Activated T-cell treated with anti-CD3 and anti-CD28 coated beads for 24 hours (primary cell): ENCODE data around the gene MYD88.
"Not testable (repeated sequence)": the region's sequence is repeated elsewhere in the genome, so short reads cannot be mapped to it uniquely, and the experiment has no call there.

Experiments used
- DNase-seq: peaks from one replicate; pipeline ENCODE4 v3.0.0-alpha.2; 2020; ENCODE audit warnings: low read depth

Gene MYD88

DNA sequence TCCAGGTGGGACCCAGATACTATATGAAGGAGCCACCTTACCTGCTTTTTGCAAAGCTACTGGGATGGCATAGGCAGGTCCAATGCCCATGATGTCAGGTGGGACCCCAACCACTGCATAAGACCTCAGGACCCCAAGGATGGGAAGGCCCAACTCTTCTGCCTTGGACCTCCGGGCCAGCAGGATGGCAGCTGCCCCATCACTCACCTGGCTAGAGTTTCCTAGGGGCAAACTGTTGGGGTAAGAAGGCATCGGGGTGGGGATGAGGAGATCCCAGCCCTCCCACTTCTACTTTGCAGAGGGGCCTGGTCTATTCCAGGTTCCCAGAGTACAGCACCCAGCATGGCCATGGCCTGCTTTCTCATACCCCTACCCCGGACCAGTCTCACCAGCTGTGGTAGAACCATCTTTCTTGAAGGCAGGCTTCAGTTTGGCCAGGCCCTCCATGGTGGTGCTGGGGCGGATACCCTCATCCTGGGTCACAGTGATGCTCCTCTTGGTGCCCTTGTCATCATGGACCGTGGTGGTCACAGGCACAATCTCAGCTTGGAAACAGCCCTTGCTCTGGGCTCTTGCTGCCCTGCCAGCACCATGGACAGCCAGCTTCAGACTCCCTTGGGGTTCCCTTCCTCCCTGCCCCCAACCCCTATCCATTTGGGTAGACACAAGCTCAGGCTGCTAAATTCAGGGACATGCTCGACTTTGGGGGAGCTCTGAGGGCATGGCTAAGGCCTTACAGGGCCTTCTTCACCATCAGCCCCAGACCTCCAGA, 12.2 kb upstream of the MYD88 start:
- no peak for DNase-seq

DNA sequence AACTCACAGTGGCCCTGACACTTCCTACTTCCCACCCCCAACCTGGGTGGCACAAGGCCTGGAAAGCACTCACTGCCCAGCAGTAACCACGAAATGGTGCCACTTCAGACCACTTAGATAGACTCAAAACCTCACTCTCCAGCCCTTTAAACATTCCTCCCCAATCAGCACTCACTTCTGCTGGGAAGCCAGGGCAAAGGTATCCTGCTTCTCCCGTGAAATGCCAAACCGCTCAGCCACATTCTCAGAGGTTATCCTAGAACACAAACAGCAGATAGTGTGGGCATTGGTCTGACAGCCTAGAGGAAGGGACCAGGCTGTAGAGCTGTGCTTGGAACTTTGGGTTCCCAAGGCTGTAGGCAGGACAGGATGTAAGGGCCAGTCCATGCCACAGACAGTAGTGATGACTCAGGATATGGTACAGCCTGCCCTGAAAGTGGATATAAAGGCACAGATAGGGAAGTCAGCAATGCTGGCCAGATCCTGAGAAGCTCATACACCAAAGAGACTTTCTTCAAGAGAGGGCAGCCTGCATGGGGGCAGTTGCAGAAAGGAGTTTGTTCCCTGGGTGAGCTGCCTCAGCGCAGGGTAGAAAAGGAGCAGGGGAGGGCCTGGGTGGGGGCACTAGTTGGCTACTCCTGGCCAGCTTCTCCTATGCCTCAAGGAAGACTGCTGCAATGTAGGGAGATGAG, 10.7 kb upstream of the MYD88 start:
- no peak for DNase-seq

DNA sequence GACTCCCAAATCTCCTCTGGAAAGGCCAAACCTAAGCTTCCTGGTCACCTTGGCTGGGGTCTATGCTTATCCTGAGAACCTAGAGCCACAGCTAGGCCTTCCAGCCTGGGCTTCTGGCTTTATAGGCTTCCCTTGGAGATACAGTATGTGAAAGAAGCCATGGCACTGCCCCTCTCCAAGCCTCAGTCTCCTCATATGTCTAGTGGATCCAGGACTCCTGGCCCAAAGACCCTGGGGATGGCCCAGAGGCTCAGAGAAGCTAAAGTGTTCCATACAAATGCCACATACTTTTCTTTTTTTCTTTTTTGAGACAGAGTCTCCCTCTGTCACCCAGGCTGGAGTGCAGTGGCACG, 10.2 kb upstream of the MYD88 start:
- no peak for DNase-seq

- DNase-seq, result no peak
Measured at GRCh38 chr3:38129058-38129457, 9.4 kb upstream of the MYD88 start.

- no peak for DNase-seq
Measured at GRCh38 chr3:38130631-38131065, 7.8 kb upstream of the MYD88 start.

GRCh38 chr3:38131621-38132369, 6.7 kb upstream of the MYD88 start:
- no peak for DNase-seq

DNA sequence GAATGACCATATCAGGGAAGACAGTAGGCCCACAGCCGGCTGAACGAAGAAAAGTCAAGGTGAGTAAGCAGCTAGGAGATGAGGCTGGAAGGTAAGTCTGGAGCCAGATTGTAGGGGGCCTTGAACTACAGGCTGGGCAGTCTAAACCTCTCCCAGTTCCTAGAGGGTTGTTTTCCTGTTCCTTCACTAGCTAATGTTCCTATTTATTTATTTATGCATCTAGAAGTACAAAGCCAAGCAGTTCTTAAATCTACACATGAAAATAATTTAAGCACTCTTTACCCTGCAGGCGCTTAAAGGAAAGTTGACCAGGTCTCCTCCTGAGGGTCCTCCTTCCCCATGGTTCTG, 5.3 kb upstream of the MYD88 start:
- no peak for DNase-seq

- DNase-seq, result no peak
Measured at GRCh38 chr3:38133557-38134405, 4.7 kb upstream of the MYD88 start.

GRCh38 chr3:38134517-38135143, 3.8 kb upstream of the MYD88 start:
- DNase-seq, result not testable (repeated sequence)

GRCh38 chr3:38135621-38136277, 2.7 kb upstream of the MYD88 start:
- DNase-seq, result not testable (repeated sequence)

DNA sequence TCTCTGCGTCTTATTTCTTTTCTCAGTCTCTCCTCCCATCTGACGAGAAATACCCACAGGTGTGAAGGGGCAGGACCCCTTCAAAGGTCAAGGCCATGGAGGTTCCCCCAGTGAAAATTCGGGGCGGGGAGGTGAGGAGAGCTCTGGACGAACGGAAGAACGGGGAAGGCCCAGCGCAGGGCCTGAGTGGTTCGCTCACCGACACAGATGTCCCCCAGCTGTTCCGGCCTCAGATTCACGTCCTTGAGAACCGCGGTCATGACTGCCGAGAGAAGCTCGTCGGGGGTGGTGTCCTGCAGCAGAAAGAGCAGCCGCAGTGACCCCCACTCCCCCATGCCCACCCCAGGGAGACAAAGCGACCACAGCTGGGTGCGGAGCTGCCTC, 2.1 kb upstream of the MYD88 start:
- DNase-seq, result no peak

DNA sequence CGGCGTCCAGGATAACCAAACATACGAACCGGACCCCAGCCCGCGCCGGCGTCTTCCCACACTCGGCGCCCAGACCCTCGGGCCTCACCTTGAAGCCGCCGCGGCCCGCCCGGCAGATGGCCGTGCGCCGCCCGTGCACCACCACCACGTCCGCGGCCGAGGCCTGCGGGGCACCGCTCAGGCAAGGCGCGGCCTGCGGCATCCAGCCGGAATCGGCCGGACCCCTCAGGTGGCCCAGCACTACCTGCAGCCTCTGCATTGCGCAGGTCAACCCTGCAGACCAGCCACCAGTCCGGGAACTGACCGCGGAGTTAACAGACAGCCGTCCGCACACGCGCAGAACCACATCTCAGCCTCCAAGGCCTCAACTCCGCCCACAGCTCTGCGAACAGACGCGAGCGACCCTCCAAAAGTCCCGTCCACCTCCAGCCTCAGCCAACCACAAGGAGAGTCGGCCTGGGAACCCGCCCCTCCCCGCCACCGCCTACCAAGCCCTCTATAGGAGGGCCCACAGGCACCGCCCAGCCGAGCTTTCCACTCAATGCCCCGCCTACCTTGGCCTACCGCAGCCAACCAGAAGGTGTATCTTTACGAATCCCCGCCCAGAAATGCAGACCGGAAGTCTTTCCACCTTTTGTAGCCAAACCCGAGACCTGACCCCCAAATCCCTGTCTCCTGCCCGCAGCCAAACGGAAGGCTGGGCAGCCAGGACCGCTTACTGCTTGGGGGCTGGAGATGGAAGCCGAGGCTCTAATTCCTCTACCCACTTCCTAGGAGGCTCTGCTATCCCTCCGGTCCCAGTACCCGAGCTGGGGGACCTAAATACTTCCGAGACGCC, 1.5 kb upstream of the MYD88 start, which contains the start of gene ACAA1:
TSS of gene ACAA1 (minus strand) at position 351 of the 838 bp plus-strand sequence. CDS start at position 259, 92 bp downstream.
- peak; percentile 98 for DNase-seq

- DNase-seq, result no peak
Measured at GRCh38 chr3:38137615-38138348, 679 bp upstream of the MYD88 start.

DNA sequence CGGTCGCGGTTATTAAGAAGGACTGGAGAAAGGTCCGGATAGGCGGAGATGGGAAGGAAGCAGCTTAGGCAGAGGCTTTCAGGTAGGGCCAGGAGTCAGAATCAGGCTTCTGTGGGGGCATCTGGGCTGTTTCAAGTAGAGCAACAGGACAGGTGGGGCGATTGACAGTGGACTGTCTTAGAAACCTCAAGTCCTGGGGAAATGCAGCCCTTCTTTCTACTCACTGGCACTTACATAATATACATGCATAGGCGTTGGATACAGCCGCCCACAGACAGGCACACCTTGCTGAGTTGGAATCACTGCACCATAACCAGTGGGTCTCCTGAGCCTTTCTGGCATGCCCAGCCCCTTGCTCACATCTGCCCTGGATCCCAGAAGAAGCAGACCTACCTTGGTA, 730 bp downstream of the MYD88 start:
- DNase-seq, result no peak

DNA sequence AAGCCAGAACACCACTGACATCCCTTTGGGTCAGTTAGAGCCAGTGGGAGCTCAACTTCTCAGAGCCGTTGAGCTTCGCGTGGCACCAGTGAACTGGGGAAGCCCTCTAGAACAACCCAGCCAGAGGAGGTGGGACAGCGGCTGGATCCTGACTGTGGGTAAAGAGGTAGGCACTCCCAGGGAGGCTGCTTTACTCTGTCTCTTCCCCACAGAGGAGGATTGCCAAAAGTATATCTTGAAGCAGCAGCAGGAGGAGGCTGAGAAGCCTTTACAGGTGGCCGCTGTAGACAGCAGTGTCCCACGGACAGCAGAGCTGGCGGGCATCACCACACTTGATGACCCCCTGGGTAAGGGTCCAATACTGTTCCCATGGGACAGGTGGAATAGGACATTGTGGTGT, 1.2 kb downstream of the MYD88 start:
- DNase-seq, result no peak

DNA sequence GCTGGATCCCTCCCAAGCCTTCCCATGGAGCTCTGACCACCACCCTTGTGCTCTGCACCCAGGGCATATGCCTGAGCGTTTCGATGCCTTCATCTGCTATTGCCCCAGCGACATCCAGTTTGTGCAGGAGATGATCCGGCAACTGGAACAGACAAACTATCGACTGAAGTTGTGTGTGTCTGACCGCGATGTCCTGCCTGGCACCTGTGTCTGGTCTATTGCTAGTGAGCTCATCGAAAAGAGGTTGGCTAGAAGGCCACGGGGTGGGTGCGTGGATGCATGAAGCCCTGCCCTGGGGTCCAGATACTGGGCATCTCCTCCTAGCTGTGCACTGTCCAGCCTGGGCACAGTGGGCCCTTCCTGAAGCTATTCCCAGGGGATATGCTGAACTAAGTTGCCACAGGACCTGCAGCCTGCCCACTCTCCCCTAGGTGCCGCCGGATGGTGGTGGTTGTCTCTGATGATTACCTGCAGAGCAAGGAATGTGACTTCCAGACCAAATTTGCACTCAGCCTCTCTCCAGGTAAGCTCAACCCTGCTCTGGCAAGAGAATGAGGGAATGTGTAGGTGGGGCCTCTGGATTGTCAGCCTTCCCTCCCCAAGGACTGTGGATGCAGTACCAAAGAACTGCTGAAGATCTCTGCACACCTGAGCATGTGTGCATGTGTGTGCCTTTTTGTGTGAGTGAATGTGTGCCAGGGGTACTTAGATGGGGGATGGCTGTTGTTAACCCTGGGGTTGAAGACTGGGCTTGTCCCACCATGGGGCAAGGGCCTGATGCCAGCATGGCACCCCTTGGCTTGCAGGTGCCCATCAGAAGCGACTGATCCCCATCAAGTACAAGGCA, 2.1 kb downstream of the MYD88 start:
- DNase-seq, result no peak

- DNase-seq, result no peak
Measured at GRCh38 chr3:38141173-38141951, 2.9 kb downstream of the MYD88 start.

- no peak for DNase-seq
Measured at GRCh38 chr3:38141952-38142273, 3.5 kb downstream of the MYD88 start.
